Left ventricle myocardium inferior (tissue), 1 donor: ENCODE results near the gene GRWD1. TPM values are rescaled to one million over a fixed set of nuclear protein-coding genes. Genes with fewer than 3 reads are reported as not detected.

Experiments
- DNase-seq: peaks from one replicate; pipeline ENCODE4 v3.0.0-alpha.2; 2020
- H3K27ac ChIP-seq: fragments of 200-600 bp; replicated peaks from 2 replicates; pipeline ENCODE4 v1.8.0; 2021
- H3K27me3 ChIP-seq: fragments of 200-600 bp; 2 replicates; pipeline ENCODE4 v1.8.0; 2021; ENCODE audit warnings: low read depth
- H3K36me3 ChIP-seq: fragments of 200-600 bp; 2 replicates; pipeline ENCODE4 v1.8.0; 2021
- H3K4me1 ChIP-seq: fragments of 200-600 bp; 2 replicates; pipeline ENCODE4 v1.8.0; 2021
- H3K4me3 ChIP-seq: fragments of 200-600 bp; 2 replicates; pipeline ENCODE4 v1.8.0; 2021; ENCODE audit warnings: mild to moderate bottlenecking, moderate library complexity
- H3K9me3 ChIP-seq: fragments of 200-600 bp; replicated peaks from 2 replicates; pipeline ENCODE4 v1.8.0; 2021
- intact Hi-C: fragments of 100-400 bp; cut with micrococcal nuclease; formaldehyde crosslinking; loops from one replicate; pipeline ENCODE4 v1.11.0; 2022
- total RNA-seq: library from RNA; stranded (reverse); fragmentation: NEBNext Ultra II Directional; extraction: Animal tissue kit (Norgen Biotek cat#: 25700); gene quantifications from one replicate; pipeline ENCODE4 v1.2.1, GENCODE V29; 2021
- TF ChIP-seq, protein P1 (sequence below): fragments of 200-600 bp; IDR thresholded peaks from 2 replicates; pipeline ENCODE4 v1.8.0; 2021; ENCODE audit warnings: antibody characterized with exemption, mild to moderate bottlenecking, borderline replicate concordance
- donor health status: DM: no; HTN: yes; CAD: no; lungs with severe emphysema.

GRWD1 gene
- total RNA-seq, 1 donor from 2014 or later = 17.0 TPM

DNA sequence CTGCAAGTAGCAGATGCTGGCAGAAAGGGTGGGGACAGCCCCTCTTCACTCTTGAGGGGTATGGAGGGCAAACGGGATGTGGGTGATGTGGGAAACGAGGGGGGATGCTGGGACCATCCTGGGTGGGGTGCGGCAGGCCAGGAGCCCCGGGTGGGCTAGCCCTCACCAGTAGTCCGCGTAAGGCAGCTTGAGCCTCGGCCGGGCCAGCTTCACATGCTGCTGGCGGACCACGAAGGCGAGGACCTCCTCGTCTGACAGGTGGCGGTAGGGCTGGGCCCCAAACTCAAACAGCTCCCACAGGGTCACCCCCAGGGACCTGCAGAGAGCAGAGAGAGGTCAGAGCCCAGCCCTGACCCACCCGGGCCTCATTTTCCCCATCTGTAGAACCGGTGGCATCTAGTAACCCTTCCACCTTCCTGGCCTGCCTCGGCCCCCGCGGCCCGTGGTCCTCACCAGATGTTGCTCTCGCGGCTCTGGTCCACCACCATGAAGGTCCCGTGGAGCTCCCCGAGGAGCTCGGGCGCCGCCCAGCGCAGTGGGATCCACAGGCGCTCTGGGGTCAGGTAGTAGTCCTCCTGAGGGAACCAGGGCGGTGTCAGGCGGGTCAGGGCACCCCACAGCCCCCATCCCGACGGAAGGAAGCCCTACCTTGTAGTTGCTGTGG is 55.2 kb downstream of the GRWD1 start:
- peaks cover 66% of the 10 kb centered on the region for H3K27me3 ChIP-seq
- intact Hi-C loops = no loop called here
- H3K36me3 ChIP-seq = no peaks in the 10 kb centered on the region
- H3K9me3 ChIP-seq = no peaks in the 10 kb centered on the region
- TF ChIP-seq, protein P1, sequence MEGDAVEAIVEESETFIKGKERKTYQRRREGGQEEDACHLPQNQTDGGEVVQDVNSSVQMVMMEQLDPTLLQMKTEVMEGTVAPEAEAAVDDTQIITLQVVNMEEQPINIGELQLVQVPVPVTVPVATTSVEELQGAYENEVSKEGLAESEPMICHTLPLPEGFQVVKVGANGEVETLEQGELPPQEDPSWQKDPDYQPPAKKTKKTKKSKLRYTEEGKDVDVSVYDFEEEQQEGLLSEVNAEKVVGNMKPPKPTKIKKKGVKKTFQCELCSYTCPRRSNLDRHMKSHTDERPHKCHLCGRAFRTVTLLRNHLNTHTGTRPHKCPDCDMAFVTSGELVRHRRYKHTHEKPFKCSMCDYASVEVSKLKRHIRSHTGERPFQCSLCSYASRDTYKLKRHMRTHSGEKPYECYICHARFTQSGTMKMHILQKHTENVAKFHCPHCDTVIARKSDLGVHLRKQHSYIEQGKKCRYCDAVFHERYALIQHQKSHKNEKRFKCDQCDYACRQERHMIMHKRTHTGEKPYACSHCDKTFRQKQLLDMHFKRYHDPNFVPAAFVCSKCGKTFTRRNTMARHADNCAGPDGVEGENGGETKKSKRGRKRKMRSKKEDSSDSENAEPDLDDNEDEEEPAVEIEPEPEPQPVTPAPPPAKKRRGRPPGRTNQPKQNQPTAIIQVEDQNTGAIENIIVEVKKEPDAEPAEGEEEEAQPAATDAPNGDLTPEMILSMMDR = no peak
- no peak for DNase-seq
- H3K4me3 ChIP-seq = no peak overlapping the region
- H3K27ac ChIP-seq = no peak overlapping the region
- peaks cover 15% of the 10 kb centered on the region for H3K4me1 ChIP-seq

DNA sequence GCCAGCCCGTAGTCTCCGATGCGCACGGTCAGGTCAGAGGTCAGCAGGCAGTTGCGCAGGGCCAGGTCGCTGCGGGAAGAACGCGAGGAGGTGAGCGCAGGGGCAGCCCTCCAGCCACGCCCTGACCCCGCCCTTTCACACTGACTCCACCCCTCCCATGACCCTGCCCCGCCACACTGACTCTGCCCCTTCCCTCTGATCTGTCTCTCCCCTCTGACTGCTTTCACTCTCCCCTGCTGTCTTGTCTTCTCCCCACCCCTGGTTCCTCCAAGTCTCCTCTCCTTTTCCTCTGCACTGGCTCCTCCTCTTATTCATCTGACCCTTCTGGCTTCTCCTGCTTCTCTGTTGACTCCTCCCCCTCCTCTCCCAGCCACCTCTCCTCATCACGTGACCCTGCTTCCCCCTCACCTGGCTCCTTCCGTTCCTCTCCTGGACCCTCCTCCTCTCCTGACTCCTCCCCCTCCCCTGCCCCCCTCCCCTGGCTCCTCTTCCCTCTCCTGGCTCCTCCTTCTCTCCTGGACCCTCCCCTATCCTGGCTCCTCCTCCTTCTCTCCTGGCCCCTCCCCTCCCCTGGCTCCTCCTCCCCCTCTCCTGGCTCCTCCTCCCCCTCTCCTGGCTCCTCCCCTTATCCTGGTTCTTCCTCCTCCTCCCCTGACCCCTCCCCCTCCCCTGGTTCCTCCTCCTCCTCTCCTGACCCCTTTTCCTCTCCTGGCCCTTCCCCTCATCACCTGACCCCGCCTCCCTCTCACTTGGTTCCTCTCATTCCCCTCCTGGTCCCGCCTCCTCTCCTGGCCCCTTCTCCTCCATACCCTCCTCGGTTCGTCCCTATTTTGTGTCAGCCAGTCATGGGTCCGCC is 55.9 kb downstream of the GRWD1 start:
- H3K4me1 ChIP-seq = peaks cover 15% of the 10 kb centered on the region
- H3K9me3 ChIP-seq = no peaks in the 10 kb centered on the region
- TF ChIP-seq, protein P1 = no peak
- intact Hi-C loops = no loop called here
- peaks cover 67% of the 10 kb centered on the region for H3K27me3 ChIP-seq
- H3K36me3 ChIP-seq = no peaks in the 10 kb centered on the region
- DNase-seq = no peak
- H3K4me3 ChIP-seq = no peak overlapping the region
- H3K27ac ChIP-seq = no peak overlapping the region

DNA sequence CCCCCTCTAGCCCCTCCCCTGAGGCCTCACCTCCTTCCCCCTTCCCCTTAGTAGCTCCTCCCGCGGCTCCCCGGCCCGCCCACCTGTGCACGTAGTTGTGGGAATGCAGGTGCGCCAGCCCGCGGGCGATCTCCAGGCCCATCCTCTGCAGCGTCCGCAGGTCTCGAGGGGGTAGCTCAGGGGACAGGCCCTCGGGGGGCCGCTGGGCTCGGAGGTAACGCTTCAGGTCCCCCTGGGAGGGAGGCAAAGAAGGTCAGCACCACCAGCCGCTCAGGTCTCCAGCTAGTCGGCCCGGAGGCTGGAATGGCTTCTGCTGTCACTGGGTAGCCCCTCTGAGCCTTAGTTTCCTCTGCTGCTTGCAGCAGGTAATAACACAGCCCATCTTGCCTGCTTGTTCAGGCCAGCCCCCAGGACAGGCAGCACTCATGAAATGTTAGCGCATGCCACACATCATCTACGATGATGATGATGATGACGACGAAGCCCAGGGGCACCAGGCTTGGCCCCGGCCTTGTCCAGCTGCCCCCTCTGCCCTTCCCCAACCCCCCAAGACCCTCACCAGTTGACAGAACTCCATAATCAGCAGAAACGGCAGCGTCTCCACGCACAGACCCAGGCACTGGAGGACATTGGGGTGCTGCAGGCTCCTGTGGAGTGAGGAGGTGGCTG is 56.7 kb downstream of the GRWD1 start:
- no peak for DNase-seq
- Histone ChIP-seq H3K4me1 (peaks cover 15% of the 10 kb centered on the region), H3K27me3 (peaks cover 62% of the 10 kb centered on the region), H3K4me3 (no peak overlapping the region), H3K9me3 (no peaks in the 10 kb centered on the region), H3K36me3 (no peaks in the 10 kb centered on the region), H3K27ac (no peak overlapping the region)
- intact Hi-C loops = no loop called here
- TF ChIP-seq, protein P1 = no peak

DNA sequence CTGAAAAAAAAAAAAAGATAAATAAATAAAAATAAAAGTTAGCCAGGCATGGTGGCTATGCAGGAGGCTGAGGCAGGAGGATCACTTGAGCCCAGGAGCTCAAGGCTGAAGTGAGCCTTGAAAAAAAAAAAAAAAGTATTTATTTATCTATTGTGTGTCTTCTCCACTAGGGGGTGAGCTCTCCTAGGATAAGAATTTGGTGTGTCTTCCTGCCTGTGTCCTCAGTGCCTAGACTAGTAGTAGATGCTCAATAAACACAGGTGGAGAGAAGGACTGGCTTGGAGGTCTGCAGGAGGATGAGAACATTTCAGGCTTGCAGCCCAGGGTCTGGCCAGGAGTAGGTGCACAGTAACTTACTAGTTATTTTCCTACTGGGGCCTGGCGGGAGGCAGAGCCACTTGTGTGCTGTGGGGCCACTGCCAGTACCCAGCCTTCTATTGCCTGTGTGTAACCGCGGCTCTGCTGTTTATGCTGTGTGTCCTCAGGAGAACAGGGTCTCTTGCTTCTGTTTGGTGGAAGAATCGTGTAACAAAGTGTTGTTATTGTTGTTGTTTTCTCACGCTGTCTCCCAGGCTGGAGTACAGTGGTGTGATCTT is 60.5 kb downstream of the GRWD1 start:
- Histone ChIP-seq H3K4me1 (peaks cover 7% of the 10 kb centered on the region), H3K27ac (no peak overlapping the region), H3K9me3 (no peaks in the 10 kb centered on the region), H3K4me3 (no peak overlapping the region), H3K27me3 (peaks cover 41% of the 10 kb centered on the region), H3K36me3 (no peaks in the 10 kb centered on the region)
- TF ChIP-seq, protein P1 = peak; percentile 44
- intact Hi-C loops = no loop called here
- DNase-seq = no peak

Other genes starting within 250 kb of the GRWD1 start
- 33.3 TPM for gene CARD8, start 190.1 kb upstream of the GRWD1 start, total RNA-seq
- gene ZNF114, start 175.9 kb upstream of the GRWD1 start, total RNA-seq = 0.55 TPM
- 32.1 TPM for gene EMP3, start 120.4 kb upstream of the GRWD1 start, total RNA-seq
- 108 TPM for gene TMEM143, start 82.0 kb upstream of the GRWD1 start, total RNA-seq
- not detected for gene SYNGR4, start 81.6 kb upstream of the GRWD1 start, total RNA-seq
- gene KDELR1, start 54.4 kb upstream of the GRWD1 start, total RNA-seq = 68.4 TPM
- 0.30 TPM for gene GRIN2D, start 52.3 kb upstream of the GRWD1 start, total RNA-seq
- 0.27 TPM for gene KCNJ14, start 9.6 kb downstream of the GRWD1 start, total RNA-seq
- gene CYTH2, start 23.4 kb downstream of the GRWD1 start, total RNA-seq = 32.1 TPM
- 1.1 TPM for gene LMTK3, start 65.9 kb downstream of the GRWD1 start, total RNA-seq
- 0.33 TPM for gene SULT2B1, start 106.2 kb downstream of the GRWD1 start, total RNA-seq
- gene SPACA4, start 160.8 kb downstream of the GRWD1 start, total RNA-seq = not detected
- not detected for gene FAM83E, start 169.1 kb downstream of the GRWD1 start, total RNA-seq
- 530 TPM for gene RPL18, start 173.2 kb downstream of the GRWD1 start, total RNA-seq
- gene SPHK2, start 173.5 kb downstream of the GRWD1 start, total RNA-seq = 8.0 TPM
- 7.9 TPM for gene DBP, start 191.4 kb downstream of the GRWD1 start, total RNA-seq
- 4.5 TPM for gene CA11, start 200.2 kb downstream of the GRWD1 start, total RNA-seq
- gene NTN5, start 227.0 kb downstream of the GRWD1 start, total RNA-seq = 0.11 TPM
- not detected for gene FUT2, start 250.0 kb downstream of the GRWD1 start, total RNA-seq